ENCODE measurements around the gene SAYSD1.

SAYSD1 gene

DNA sequence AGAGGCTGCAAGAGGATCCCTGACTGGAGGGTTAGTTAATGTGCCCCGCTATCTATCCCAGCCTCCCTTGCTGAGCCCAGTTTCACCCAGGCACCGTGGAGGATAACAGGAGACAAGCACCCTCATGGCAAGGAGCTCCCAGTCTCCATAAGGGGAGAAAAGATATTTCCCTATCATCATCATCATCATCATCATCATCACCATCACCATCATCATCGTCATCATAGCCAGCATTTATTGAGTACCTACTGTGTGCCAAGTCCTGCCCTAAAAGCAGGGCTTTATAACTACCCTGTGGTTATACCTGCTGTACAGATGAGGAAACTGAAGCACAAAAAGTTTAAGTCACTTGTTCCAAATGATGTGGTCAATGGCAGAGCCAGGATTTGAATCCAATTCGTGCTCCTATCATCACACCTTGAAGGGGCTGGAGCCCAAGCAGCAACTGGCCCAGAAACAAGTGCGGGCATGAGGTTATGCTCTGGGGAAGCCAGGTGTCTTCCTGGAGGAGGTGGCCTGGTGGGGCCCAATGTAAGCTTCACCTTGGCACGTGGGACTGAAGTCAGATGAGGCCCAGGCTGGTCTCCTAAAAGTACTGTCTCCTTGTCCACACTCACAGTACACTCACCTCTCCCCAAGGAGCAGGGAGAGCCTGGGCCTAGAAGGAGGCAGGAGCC, 56.4 kb downstream of the SAYSD1 start:
- no peak for DNase-seq (ENCODE audit: low spot score)

DNA sequence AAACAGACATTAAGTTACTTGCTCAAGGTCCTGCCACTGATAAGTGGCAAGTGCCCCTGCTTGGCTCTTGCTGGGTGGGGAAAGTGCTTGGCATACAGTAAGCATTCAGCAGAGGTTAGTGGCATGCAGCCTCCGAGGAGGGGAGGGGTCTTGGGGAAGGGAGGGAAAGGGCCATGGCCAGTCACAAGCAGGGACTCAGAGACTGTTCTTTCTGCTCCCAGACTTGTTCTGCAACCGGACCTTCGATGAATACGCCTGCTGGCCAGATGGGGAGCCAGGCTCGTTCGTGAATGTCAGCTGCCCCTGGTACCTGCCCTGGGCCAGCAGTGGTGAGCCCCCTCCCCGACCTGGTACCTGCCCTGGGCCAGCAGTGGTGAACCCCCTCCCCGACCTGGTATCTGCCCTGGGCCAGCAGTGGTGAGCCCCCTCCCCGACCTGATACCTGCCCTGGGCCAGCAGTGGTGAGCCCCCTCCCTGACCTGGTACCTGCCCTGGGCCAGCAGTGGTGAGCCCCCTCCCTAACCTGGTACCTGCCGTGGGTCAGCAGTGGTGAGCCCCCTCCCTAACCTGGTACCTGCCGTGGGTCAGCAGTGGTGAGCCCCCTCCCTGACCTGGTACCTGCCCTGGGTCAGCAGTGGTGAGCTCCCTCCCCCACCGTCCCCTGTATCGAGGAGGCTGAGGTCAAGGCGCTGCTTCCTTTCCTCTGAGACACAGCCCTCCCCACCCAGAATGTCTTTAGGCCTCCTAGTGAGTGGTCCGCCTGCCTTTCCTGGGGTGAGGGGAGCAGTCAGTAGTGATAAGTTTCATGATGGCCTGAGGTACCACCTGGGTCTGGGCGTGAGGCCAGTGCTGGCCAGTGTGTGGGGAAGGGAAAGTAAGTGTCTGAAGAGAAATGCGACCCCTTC, 57.5 kb downstream of the SAYSD1 start:
- no peak for DNase-seq (ENCODE audit: low spot score)

- DNase-seq (ENCODE audit: low spot score), result no peak
Measured at GRCh38 chr6:39056681-39057080, 58.3 kb downstream of the SAYSD1 start.

DNA sequence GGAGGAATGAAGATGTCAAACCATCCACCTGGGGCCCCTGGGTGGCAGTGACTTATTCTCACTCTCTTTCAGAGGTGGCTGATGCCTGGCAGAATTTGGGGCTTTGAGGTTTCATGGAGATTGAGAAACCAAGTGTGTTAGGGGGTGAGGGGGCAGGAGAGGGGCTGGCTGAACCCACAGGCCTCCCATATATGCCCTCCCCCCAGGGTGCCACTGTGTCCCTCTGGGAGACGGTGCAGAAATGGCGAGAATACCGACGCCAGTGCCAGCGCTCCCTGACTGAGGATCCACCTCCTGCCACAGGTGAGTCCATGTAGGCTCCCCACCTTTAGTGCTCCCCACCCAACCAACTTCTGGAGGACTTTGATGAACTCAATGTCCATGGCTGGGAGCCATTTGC, 58.8 kb downstream of the SAYSD1 start:
- DNase-seq (ENCODE audit: low spot score), result no peak

DNA sequence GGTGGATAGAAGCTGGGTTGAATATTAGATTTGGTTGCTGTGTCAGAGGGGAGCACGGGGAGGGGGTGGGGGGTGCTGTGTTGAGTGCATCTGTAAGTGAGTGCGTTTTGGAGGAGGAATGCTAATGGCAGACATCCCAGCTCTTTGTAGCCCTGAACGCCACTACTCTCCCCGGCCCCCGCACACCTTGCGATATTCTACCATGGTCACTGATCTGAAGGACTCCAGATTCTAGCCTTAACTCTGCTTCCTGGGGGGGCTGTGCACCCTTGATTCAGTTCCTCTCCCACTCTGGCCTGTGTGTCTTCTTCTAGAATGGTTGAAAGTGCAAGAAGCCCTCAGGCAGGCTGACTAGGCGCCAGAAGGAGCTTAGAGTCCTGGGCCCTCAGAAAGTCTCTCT, 59.3 kb downstream of the SAYSD1 start:
- no peak for DNase-seq (ENCODE audit: low spot score)

DNA sequence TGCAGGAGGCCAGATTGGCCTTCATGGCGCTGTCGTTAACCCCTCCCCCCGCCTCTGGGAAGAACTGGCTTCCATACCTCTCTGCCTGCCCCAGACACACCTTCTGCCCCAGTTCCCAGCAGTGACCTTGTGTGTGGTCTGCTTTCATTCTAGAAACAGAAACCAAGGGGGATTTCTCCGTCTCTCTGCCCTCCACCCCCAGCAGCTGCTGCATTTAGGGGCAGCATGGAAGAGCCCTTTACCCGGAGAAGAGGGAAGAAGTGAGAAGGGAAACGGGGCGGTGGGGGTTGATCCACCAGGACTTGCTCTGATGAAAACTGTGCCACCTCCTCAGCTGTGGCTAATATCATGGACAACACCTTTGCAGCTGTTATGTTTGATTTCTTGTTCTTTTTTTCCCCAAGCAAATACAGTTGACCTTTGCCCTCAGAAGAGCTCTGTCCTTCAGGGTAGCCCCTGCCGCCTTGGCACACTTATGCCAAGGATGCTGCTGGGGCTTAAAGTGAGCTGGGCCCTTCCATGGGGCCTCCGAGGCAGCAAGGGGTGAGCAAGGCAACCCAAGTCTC, 60.3 kb downstream of the SAYSD1 start:
- DNase-seq (ENCODE audit: low spot score), result no peak

Data from germinal center (tissue), 1 donor.